SKM-1 treated with dmso at 0.1 percent for 144 hours (cell line): ENCODE data around the gene GOLIM4.

Experiments
- DNase-seq: peaks from one replicate; lab custom pipeline; 2025; ENCODE audit not compliant: unreplicated experiment; lab: John Stamatoyannopoulos, UW

Gene GOLIM4

GRCh38 chr3:167998253-167998652, 97.5 kb downstream of the GOLIM4 start:
- DNase-seq: no peak

GRCh38 chr3:167996514-167996913, 99.2 kb downstream of the GOLIM4 start:
- no peak for DNase-seq

- no peak for DNase-seq
These were observed 103.3 kb downstream of the GOLIM4 start for GRCh38 chr3:167992381-167992780.

GRCh38 chr3:167991213-167991612, 104.5 kb downstream of the GOLIM4 start:
- no peak for DNase-seq

- no peak for DNase-seq
These were observed 105.7 kb downstream of the GOLIM4 start for GRCh38 chr3:167989999-167990398.

GRCh38 chr3:167989066-167989465, 106.7 kb downstream of the GOLIM4 start:
- DNase-seq: no peak

GRCh38 chr3:167983583-167983982, 112.1 kb downstream of the GOLIM4 start:
- no peak for DNase-seq

- DNase-seq: no peak
These were observed 117.2 kb downstream of the GOLIM4 start for GRCh38 chr3:167978486-167978885.

GRCh38 chr3:167978071-167978470, 117.7 kb downstream of the GOLIM4 start:
- DNase-seq: no peak

GRCh38 chr3:167976516-167977361, 119.0 kb downstream of the GOLIM4 start:
- no peak for DNase-seq

- no peak for DNase-seq
These were observed 121.8 kb downstream of the GOLIM4 start for GRCh38 chr3:167973901-167974300.

GRCh38 chr3:167973046-167973445, 122.7 kb downstream of the GOLIM4 start:
- no peak for DNase-seq

GRCh38 chr3:167972502-167972901, 123.2 kb downstream of the GOLIM4 start:
- DNase-seq: no peak

- no peak for DNase-seq
These were observed 126.2 kb downstream of the GOLIM4 start for GRCh38 chr3:167969548-167969947.

GRCh38 chr3:167967257-167968036, 128.3 kb downstream of the GOLIM4 start:
- no peak for DNase-seq
